Right lobe of liver (tissue), 6 donors: Measurements from ENCODE around the gene GALNT1. TPM values are rescaled to one million over a fixed set of nuclear protein-coding genes. Genes with fewer than 3 reads are reported as not detected.

Experiments
- ATAC-seq, 4 donors: fragments of 200-7000 bp; cut with Tn5 transposase; one replicate each; pipeline ENCODE4 v1.9.1; 2020; ENCODE audit warnings: mild to moderate bottlenecking in 4 of 4, moderate library complexity in 4 of 4
- DNase-seq, 3 donors: peaks; one replicate each; pipeline ENCODE4 v3.0.0-alpha.2; 2020
- H3K27ac ChIP-seq, 3 donors: fragments of 200-600 bp; one replicate each; pipeline ENCODE4 v1.8.0; 2022
- H3K27me3 ChIP-seq, 2 donors: fragments of 200-600 bp; one replicate each; pipeline ENCODE4 v1.8.0; 2022
- H3K36me3 ChIP-seq, 4 donors: fragments of 200-600 bp; sonication (generic) in 1 of 4; one replicate each; pipeline versions ENCODE4 v1.5.1 to v1.8.0; 2017 to 2022; ENCODE audit warnings: control low read depth in 1 of 4
- H3K4me1 ChIP-seq, 4 donors: fragments of 200-600 bp; sonication (generic) in 1 of 4; one replicate each; pipeline versions ENCODE4 v1.5.1 to v1.8.0; 2017 to 2022; ENCODE audit warnings: control low read depth in 1 of 4
- H3K4me3 ChIP-seq, 3 donors: fragments of 200-600 bp; one replicate each; pipeline ENCODE4 v1.8.0; 2022
- H3K9me3 ChIP-seq, 4 donors: fragments of 200-600 bp; sonication (generic) in 1 of 4; one replicate each; pipeline versions ENCODE4 v1.5.1 to v1.8.0; 2017 to 2022; ENCODE audit warnings: control low read depth in 1 of 4
- CTCF ChIP-seq, 4 donors: fragments of 200-600 bp in 3 of 4; fragments of 450-650 bp in 1 of 4; IDR thresholded peaks; one replicate each; pipeline versions ENCODE4 v1.5.1 to v1.8.0; 2016 to 2022; ENCODE audit warnings: antibody characterized with exemption in 4 of 4, mild to moderate bottlenecking in 2 of 4
- POLR2A ChIP-seq: fragments of 450-650 bp; IDR thresholded peaks from one replicate; pipeline ENCODE4 v1.6.1; 2017; ENCODE audit warnings: antibody characterized with exemption, mild to moderate bottlenecking
- WGBS: methylation state at CpG from one replicate; pipeline ENCODE4 v1.1.6; 2018; ENCODE audit warnings: low coverage, low lambda C conversion rate; ENCODE audit not compliant: insufficient coverage; ENCODE audit errors: missing lambda C conversion rate; 5-methylcytosine and 5-hydroxymethylcytosine counted together
- intact Hi-C, 2 donors: fragments of 100-400 bp; cut with DNase I; formaldehyde crosslinking; loops; one replicate each; pipeline versions ENCODE4 v1.11.2 to v1.14.1; 2022
- total RNA-seq, 6 experiments: library from RNA; depleted of rRNA in 2 of 6; stranded (reverse); fragments of >200 nt in 2 of 6; fragmentation: NEBNext Ultra II Directional in 3 of 6; extraction: Animal tissue kit (Norgen Biotek cat#: 25700) in 3 of 6; gene quantifications; one replicate each; pipeline versions ENCODE4 v1.1.0 to v1.2.4, GENCODE V29; 2016 to 2023
- donor health status: DM: no; HTN: yes; CAD: no.
- donor health status: DM: no; HTN: no; CAD: no.
- donor health status: DM: no; HTN: no; CAD: no.
- donor health status: DM: no; HTN: yes; CAD: no.
- donor health status: DM: no; HTN: yes; CAD: no.

Gene GALNT1
- total RNA-seq, 6 experiments from 2014 or later, result 28.0 to 47.4 (median 40.4) TPM

DNA sequence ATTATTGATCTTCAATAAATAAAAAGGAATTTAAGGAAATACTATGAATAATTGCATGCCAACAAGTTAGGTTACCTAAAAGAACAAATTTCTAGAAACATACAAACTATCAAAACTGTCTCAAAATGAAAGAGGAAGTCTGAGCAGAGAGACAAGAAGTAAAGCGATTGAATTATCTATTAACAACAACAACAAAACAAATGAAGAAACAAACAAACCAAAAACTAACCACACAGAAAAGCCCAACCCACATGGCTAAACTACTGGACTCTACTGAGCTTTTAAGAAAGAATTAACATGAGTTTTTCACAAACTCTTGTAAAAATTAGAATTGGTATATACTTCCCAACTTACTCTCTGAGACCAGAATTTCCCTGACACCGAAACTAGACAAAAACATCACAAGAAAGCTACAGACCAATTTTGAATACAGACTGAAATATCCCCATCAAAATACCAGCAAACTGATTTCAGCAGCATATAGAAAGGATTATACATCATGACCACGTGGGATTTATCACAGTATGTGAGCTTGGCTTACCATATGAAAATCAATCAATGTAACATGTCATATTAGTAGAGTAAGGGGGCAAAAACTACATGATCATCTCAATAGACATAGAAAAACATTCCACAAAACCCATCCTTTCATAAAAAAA, 16.6 kb upstream of the GALNT1 start:
- no peak for TF ChIP-seq POLR2A
- no peak for TF ChIP-seq CTCF (IDR thresholded peaks at IDR 0.05)
- no peak for ATAC-seq
- DNase-seq, result no peak
- Histone ChIP-seq H3K36me3 (no peaks in the 10 kb centered on the region), H3K4me3 (no peak overlapping the region), H3K4me1 (no peaks in the 10 kb centered on the region), H3K9me3 (no peaks in the 10 kb centered on the region), H3K27ac (no peak overlapping the region), H3K27me3 (no peaks in the 10 kb centered on the region)
- WGBS, result 75% methylated on average over 3 of the region's 3 CpGs
- intact Hi-C loops, result no loop called here

DNA sequence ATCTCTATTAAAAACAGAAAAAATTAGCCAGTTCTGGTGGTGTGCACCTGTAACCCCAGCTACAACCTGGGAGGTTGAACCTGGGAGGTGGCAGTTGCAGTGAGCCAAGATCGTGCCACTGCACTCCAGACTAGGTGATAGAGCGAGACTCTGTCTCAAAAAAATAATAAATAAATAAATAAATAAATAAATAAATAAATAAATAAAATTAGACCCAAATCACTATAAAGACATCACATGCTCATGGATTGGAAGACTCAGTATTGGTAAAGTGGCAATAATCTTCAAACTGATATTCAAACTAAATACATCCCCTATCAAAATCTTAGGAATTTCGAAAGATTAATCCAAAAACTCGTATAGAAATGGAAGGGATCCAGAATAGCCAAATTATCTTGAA, 15.5 kb upstream of the GALNT1 start:
- H3K36me3 ChIP-seq, result no peaks in the 10 kb centered on the region
- WGBS, result 77% methylated on average over 3 of the region's 4 CpGs
- no peak overlapping the region for H3K27ac ChIP-seq
- ATAC-seq (no peak), DNase-seq (no peak)
- intact Hi-C loops, result no loop called here
- no peaks in the 10 kb centered on the region for H3K27me3 ChIP-seq
- no peaks in the 10 kb centered on the region for H3K9me3 ChIP-seq
- no peaks in the 10 kb centered on the region for H3K4me1 ChIP-seq
- H3K4me3 ChIP-seq, result no peak overlapping the region
- TF ChIP-seq POLR2A, result no peak
- TF ChIP-seq CTCF (IDR thresholded peaks at IDR 0.05), result no peak

GRCh38 chr18:35570182-35570581, 11.4 kb upstream of the GALNT1 start:
- no peaks in the 10 kb centered on the region for H3K9me3 ChIP-seq
- no peak overlapping the region for H3K27ac ChIP-seq
- no peak for ATAC-seq
- WGBS, result 57% methylated on average over 2 of the region's 2 CpGs
- H3K27me3 ChIP-seq, result no peaks in the 10 kb centered on the region
- no peaks in the 10 kb centered on the region for H3K4me1 ChIP-seq
- no peak for DNase-seq
- intact Hi-C loops, result no loop called here
- TF ChIP-seq CTCF (IDR thresholded peaks at IDR 0.05) (no peak), POLR2A (no peak)
- no peaks in the 10 kb centered on the region for H3K36me3 ChIP-seq
- H3K4me3 ChIP-seq, result no peak overlapping the region

DNA sequence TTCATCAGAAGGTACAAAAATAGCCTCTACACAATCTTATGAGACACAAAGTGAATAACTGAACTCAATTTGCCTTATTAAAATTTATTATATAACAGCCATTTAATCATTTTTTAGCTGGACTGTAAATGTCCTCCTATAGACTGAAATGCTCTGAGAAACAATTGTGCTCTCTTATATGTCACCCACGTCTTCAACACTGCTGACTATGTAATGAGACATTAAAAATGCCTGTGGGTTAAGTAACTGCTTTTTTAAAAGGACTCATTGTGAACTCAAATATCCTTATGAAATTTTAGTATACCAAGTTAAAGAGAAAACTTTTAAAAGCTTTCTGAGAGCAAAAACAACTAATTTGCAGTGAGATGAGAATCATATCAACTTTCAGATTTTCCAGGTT, 10.4 kb upstream of the GALNT1 start:
- TF ChIP-seq CTCF (IDR thresholded peaks at IDR 0.05) (no peak), POLR2A (no peak)
- no peak overlapping the region for H3K4me3 ChIP-seq
- WGBS, result 90% methylated on average over 1 of the region's 1 CpG

GRCh38 chr18:35572644-35573043, 8.9 kb upstream of the GALNT1 start:
- Histone ChIP-seq H3K4me3 (no peak overlapping the region), H3K36me3 (no peaks in the 10 kb centered on the region), H3K27me3 (no peaks in the 10 kb centered on the region), H3K27ac (no peak overlapping the region), H3K4me1 (no peaks in the 10 kb centered on the region), H3K9me3 (no peaks in the 10 kb centered on the region)
- intact Hi-C loops, result no loop called here
- ATAC-seq (peak in 1 of 4 donors; percentile 17), DNase-seq (no peak)
- 70% methylated on average over 6 of the region's 6 CpGs for WGBS
- TF ChIP-seq POLR2A (no peak), CTCF (IDR thresholded peaks at IDR 0.05) (no peak)

More for the DNA sequence above, 10.4 kb upstream of the GALNT1 start:
- no peaks in the 10 kb centered on the region for H3K4me1 ChIP-seq
- H3K36me3 ChIP-seq, result no peaks in the 10 kb centered on the region
- no peak overlapping the region for H3K27ac ChIP-seq
- no peaks in the 10 kb centered on the region for H3K9me3 ChIP-seq
- intact Hi-C loops, result no loop called here
- H3K27me3 ChIP-seq, result no peaks in the 10 kb centered on the region
- ATAC-seq (no peak), DNase-seq (no peak)
